HG03066 (cell line): ENCODE measurements around the gene CDK11B.
"Not testable (repeated sequence)": the region's sequence is repeated elsewhere in the genome, so short reads cannot be mapped to it uniquely, and the experiment has no call there.

Source experiments
- ATAC-seq: cut with Tn5 transposase; IDR thresholded peaks from one replicate; pipeline ENCODE4 v1.9.1; 2021; ENCODE audit warnings: low read depth; ENCODE audit not compliant: unreplicated experiment

CDK11B gene

DNA sequence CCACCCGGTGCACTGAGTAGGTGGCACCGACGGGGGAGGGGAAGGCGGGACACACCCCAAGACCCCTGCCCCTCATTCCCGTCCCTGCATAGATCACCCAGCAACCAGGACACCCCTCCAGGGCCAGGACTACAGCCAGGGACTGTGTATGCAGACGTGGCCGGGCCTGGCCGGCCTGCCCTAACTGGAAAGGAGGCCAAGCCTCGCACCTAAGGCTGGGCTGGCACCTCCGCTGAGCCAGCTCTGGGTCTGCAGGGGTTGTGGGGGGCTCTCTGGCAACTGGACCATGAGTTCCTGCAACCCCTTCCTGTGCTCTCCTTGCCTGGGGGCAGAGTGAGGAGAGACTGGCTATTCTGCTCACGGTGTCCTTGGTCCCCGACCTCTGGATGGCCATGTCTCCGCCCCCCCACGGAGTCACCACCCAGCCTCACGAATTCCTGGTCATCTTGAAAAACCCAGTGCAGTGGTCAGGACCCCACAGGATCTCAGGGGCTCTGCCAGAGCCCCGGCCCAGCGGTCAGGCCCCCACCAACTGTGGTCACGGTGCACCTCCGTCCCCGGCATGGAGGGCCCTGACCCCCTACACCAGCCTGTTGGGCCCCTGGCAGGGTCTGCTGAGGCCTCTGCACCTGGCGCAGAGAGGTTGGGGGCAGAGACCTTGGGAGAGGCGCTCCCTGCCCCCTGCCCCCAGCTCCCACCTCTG is 57.8 kb downstream of the CDK11B start:
- ATAC-seq: no peak

DNA sequence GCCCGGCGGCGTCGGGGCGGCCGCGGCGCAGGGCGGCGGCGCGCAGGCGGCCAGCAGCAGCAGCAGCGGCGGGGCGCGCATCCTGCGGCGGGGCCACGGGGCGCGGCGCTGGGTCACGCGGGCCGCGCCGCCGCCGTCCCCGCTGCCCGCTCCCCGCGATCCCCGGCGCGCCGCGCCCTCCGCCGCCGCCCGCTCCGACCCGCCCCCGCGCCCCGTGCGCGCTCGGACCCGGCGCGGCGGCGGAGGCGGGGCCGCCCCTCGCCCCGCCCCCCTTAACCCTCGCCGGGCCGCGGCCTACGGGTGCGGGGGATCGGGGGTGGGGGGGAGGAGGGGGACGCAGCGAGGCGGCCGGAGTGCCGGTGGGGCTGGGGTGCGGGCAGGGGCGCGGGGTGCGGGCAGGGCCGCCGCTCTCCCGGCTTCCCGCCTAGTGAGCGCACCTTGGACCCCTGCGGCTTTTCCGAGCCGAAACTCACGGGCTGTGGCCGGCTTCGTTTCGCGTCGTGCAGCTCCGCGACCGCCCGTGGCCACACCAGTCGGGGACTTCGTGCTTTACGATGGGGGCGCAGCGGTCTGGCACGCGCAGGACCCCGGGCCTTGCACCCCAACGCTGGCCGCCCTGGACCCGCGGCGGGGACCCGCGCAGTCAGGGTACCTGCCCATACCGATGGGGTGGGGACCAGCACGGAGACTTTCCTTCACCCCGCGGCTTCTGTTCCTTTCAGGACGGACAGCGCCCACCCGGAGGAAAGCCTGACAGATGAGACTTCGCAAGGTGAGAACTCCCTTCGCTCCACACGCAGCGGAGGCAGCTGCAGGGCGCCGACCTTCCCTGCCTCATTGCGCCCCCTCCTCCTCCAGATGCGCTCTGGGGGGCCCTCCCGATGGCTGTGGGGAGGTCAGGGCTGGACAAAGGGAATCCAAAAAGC is 58.6 kb downstream of the CDK11B start, which contains the start of gene FNDC10:
Gene FNDC10, minus strand, starts transcription at position 201 of the 926 bp plus-strand sequence. Its CDS starts 120 bp downstream, at position 81.
- no peak for ATAC-seq

DNA sequence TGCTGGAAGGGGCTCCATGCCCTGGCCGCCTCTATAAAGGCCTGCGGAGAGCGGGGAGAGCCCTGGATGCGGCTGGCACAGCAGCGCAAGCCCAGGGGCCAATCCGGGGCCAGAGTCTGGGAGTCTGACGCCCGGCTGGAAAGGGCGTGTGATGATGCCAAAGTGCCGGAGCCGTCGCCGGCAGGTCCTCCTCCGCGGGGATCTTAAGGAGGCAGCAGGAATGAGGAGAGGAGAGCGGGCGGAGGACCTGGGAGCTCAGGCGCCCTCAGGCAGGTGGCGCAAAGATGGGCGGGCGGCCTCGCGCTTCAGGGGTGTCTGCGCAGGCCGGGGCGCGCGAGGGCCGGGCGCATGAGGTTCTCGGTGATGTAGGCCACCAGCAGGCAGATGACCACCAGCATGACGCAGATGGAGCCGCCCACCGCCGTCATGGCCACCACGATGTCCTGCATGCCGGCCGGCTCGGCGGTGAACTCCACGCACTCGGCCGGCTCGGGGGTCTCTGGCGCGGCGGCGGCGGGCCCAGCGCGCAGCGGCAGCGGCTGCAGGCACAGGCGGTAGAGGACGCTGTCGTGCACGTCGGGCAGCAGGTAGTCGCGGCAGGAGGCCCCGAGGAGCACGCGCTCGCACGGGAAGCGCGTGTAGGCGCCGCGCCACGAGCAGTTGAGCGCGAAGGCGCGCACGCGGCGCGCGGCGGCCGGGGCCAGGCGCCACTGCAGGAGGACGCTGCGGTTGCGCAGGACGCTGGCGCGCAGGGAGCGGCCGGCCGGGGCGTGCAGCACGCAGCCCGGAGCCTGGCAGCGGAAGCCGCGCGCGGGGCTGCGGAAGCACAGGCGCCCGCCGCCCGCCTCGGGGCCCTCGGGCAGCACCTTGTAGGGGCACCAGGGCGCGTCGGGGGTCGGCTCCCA is 59.5 kb downstream of the CDK11B start:
- ATAC-seq: no peak

DNA sequence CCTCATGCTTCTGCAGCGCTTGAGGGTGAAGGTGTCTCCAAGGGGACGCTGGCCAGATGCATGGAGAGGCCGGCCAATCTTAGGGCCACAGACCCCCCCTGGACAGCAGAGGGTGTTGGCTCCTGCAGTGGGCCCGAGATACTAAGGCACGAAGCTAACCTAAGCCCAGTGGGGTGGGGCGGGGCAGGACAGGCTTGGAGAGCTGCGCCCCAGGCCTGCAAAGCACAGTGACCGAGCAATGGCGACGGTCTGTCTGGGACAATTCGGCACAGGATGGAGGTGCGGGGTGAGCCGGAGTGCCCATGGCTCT is 60.1 kb downstream of the CDK11B start:
- no peak for ATAC-seq

DNA sequence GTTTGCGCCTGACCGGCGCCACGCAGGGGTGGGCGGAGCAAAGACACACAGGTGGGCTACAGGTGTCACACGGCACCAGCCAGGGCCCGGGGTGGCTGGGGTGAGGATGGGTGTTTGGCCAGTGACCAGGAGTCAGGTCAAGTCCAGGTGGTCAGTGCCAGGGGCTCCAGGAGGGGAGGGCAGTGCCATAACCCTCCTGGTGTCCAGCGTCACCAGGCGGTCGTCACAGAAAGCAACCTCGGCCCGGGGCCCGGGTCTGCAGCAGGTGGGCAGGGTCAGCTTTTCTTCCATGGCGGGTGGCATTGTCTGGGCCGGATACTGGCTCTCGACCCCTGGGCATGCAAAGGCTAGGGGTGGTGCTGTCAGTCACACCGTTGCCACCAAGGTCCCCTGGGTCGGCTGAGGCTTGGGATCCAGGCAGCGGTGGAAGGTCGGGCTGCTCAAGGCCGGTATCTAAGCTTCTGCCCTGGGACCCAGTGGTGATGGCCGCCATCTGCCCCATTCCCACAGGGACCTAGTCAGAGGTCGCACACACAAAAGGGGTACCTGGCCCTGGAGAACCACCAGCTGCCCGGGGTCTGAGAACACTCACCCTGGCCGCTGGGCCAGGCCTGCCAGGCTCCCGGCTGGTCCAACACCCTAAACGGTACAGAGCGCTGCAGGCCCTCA is 60.6 kb downstream of the CDK11B start:
- ATAC-seq: no peak

DNA sequence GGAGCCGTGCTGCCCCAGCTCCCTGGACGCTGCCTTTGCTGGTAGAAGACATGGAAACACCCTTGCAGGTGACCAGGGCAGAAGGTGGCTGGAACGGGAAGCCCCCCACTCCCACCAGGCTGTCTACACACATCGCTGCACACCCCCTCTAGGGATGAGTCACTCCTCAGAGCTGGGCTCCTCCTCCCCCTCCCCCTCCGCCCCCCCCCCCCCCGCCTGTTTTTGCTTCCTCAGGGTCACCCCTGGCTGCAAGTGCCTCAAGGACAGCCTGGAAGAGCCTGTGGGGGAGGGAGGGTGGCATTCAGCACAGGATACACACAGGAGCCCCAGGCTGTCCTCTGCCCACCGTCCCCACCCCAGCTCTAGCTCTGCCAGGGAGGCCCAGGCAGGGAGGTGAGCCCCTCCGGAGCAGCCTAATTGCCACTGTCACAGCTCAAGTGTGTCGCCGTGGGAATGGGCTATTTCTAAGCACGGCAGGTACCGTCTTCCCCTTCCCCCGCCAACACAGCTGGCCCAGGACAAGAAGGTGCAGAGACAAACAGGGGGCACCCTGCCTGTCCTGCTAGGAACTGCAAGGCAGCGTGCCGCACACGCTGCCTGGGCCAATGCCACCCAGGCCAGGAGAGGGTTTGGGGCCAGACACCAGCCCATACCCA is 61.4 kb downstream of the CDK11B start:
- ATAC-seq: no peak

DNA sequence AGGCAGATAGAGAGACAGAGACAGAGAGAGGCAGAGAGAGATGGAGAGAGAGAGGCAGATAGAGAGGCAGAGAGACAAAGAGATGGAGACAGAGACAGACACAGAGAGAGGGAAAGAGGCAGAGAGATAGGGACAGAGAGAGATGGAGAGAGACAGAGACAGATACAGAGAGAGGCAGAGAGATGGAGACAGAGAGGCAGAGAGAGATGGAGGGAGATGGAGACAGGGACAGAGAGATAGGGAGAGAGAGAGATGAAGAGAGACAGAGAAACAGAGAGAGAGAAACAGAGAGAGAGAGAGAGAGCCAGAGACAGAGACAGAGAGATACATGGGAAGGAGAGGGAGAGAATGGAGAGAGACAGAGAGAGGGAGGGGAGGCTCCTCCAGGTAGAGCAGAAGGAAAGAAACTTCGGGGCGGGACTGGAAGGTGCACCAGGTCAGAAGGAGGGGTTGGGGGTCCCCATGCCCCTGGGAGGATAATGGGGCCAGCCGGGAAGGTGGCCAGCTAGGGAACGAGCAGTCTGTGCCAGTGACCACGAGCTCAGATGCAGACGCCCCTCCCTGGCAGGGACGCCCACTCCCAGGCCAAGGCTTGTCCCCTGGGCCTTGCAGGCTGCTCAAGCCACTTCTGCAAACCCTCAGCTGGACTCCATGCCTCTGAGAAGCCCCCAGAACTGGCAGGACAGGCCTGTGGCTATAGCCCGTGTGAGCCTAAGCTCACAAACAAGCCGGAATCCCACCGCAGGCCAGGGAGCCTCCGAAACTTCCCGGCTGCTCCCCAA is 62.1 kb downstream of the CDK11B start:
- no peak for ATAC-seq

DNA sequence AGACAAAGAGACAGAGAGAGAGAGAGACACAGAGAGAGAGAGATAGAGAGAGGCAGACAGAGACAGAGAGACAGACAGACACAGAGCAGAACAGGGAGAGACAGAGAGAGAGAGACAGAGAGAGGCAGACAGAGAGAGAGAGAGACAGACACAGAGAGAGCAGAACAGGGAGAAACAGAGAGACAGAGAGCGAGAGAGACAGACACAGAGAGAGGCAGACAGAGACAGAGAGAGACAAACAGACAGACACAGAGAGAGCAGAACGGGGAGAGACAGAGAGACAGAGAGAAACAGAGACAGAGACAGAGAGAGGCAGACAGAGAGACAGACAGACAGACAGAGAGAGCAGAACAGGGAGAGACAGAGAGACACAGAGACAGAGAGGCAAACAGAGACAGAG is 63.5 kb downstream of the CDK11B start:
- not testable (repeated sequence) for ATAC-seq

DNA sequence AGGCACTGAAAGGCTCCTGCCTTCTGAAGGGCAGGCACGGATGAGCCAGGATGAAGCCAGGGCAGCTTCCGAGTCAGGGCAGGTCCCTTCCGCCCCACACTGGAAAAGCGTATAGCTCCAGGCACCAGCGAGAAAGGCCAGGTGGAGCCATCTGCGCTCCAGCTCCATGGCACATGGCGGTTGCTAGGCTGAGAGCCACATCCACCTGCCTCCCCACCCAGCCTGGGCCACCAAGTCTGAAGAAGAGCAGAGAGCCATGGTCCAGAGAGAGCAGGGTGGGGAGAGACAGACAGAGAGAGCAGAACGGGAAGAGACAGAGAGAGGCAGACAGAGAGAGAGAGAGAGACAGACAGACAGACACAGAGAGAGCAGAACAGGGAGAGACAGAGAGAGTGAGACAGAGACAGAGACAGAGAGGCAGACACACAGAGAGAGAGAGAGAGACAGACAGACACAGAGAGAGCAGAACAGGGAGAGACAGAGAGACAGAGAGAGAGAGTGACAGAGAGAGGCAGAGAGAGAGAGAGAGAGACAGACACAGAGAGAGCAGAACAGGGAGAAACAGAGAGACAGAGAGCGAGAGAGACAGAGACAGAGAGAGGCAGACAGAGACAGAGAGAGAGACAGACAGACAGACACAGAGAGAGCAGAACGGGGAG is 64.1 kb downstream of the CDK11B start:
- ATAC-seq: no peak

DNA sequence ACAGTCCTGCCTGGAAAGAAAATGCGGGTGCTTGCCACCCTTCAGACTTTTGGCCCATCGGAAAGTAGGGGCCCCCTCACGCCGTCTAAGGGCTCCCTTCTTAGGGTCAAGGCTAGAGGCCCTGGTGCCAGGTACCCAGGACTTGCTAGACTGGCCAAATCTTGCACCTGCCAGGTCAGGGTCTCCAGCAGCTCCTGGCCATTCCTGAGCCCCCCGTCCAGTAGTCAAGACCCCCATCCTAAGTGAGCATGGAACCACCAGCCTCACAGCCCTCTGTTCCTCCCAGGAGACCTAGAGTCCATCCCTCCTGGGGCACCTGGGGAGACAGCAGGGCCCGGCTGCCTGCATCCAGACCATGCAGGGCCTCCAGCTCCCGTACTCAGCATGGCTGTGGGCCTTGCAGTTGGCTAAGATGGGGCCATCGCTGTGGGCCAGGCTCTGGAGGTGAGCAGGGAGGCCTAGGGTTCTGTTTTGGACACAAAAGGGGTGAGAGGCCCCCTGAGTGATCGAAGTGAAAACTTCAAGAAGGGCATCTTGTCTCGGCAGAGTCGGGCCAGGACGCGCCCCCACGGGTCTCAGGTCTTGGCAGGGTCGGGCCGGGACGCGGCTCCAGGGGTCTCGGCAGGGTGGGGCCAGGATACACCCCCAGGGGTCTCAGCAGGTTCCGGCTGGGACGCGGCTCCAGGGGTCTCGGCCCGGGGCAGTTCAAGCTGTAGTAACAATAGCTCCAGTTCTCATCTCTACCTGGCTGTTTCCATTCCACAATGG is 64.8 kb downstream of the CDK11B start:
- ATAC-seq: no peak

DNA sequence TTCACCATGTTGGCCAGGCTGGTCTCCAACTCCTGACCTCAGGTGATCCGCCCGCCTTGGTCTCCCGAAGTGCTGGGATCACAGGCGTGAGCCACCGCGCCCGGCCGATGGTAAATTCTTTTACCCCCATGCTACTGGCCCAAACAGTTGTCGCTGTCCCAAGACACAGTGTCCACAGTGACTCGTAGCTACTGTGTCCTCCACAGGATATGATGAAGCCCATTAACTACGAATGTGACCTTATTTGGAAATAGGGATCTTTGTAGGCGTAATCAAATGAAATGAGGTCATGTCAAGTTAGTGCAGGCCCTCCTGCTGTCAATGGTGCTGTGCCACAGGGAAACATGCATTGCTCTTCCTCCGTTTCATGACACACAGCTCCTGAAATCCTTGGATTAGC is 67.4 kb downstream of the CDK11B start:
- no peak for ATAC-seq
